MM.1S (cell line): Measurements from ENCODE around the gene GADD45GIP1.

Experiments
- DNase-seq: peaks from one replicate; pipeline ENCODE4 v3.0.0-alpha.2; 2015
- H2AFZ ChIP-seq: fragments of 300-600 bp; sonication (generic); 2 replicates; pipeline ENCODE4 v1.6.0; 2016; ENCODE audit warnings: antibody characterized with exemption, low read length
- H3F3A ChIP-seq: fragments of 300-600 bp; sonication (generic); 2 replicates; pipeline ENCODE4 v1.6.1; 2016; ENCODE audit warnings: mild to moderate bottlenecking, antibody characterized with exemption, low read length, moderate library complexity, mixed read lengths; ENCODE audit not compliant: insufficient read depth
- H3K27ac ChIP-seq: fragments of 300-600 bp; sonication (generic); 2 replicates; pipeline ENCODE4 v1.5.1; 2016; ENCODE audit warnings: mild to moderate bottlenecking, low read length
- H3K27me3 ChIP-seq: fragments of 300-600 bp; sonication (generic); replicated peaks from 2 replicates; pipeline ENCODE4 v1.6.0; 2016; ENCODE audit warnings: low read length; ENCODE audit not compliant: insufficient read depth
- H3K36me3 ChIP-seq: fragments of 300-600 bp; sonication (generic); replicated peaks from 2 replicates; pipeline ENCODE4 v1.6.1; 2016; ENCODE audit warnings: mild to moderate bottlenecking, low read length, mixed read lengths; ENCODE audit not compliant: insufficient read depth
- H3K4me1 ChIP-seq: fragments of 300-600 bp; sonication (generic); 2 replicates; pipeline ENCODE4 v1.6.1; 2016; ENCODE audit warnings: low read length, mixed read lengths
- H3K4me2 ChIP-seq: fragments of 300-600 bp; sonication (generic); 2 replicates; pipeline ENCODE4 v1.6.0; 2016; ENCODE audit warnings: low read depth, low read length
- H3K4me3 ChIP-seq: fragments of 300-600 bp; sonication (generic); 2 replicates; pipeline ENCODE4 v1.5.1; 2016; ENCODE audit warnings: low read length, mixed read lengths
- H3K79me2 ChIP-seq: fragments of 300-600 bp; sonication (generic); 2 replicates; pipeline ENCODE4 v1.6.1; 2016; ENCODE audit warnings: mixed run types, low read length, mixed read lengths
- H3K9ac ChIP-seq: fragments of 300-600 bp; sonication (generic); 2 replicates; pipeline ENCODE4 v1.6.1; 2016; ENCODE audit warnings: low read length, mixed read lengths
- H3K9me2 ChIP-seq: fragments of 300-600 bp; sonication (generic); replicated peaks from 2 replicates; pipeline ENCODE4 v1.6.1; 2016; ENCODE audit warnings: mild to moderate bottlenecking, low read length, mixed read lengths; ENCODE audit not compliant: insufficient read depth
- H3K9me3 ChIP-seq: fragments of 300-600 bp; sonication (generic); replicated peaks from 2 replicates; pipeline ENCODE4 v1.6.1; 2016; ENCODE audit warnings: mild to moderate bottlenecking, low read length, mixed read lengths; ENCODE audit not compliant: insufficient read depth
- H4K20me1 ChIP-seq: fragments of 300-600 bp; sonication (generic); 2 replicates; pipeline ENCODE4 v1.6.1; 2016; ENCODE audit warnings: mild to moderate bottlenecking, low read length, moderate library complexity, mixed read lengths; ENCODE audit not compliant: insufficient read depth
- CTCF ChIP-seq: fragments of 300-600 bp; sonication (generic); IDR thresholded peaks from 2 replicates; pipeline ENCODE4 v1.5.1; 2016; ENCODE audit warnings: antibody characterized with exemption, low read length, mixed read lengths
- EZH2 ChIP-seq: fragments of 300-600 bp; sonication (generic); optimal IDR thresholded peaks from 2 replicates; pipeline ENCODE3; 2017; ENCODE audit warnings: low read depth, mild to moderate bottlenecking, antibody characterized with exemption, low read length, mixed read lengths
- EZH2phosphoT487 ChIP-seq: fragments of 300-600 bp; sonication (generic); IDR thresholded peaks from 2 replicates; pipeline ENCODE4 v1.6.1; 2018; ENCODE audit warnings: antibody characterized with exemption, low read length

The GADD45GIP1 gene

GRCh38 chr19:12956446-12957388 lies at the start of gene GADD45GIP1:
Gene GADD45GIP1 (minus strand): TSS chr19:12957223. CDS start chr19:12957212, 11 bp downstream.
- Histone ChIP-seq H3K4me1 (peaks cover 24% of the 10 kb centered on the region), H2AFZ (peak within 1 kb of the TSS; percentile 51), H3F3A (peaks cover 37% of the 10 kb centered on the region), H3K9me3 (no peaks in the 10 kb centered on the region), H3K4me3 (peak within 1 kb of the TSS; percentile 96), H3K9me2 (no peaks in the 10 kb centered on the region), H3K4me2 (peak within 1 kb of the TSS; percentile 62), H3K9ac (peak within 1 kb of the TSS; percentile 88), H3K27ac (peak within 1 kb of the TSS; percentile 64), H4K20me1 (0 out of 2 replicates have a peak, but pooled peaks cover 6% of the 10 kb centered on the region), H3K27me3 (peaks cover 13% of the 10 kb centered on the region; the same call in 1 of the 2 replicates), H3K36me3 (peaks cover 6% of the 10 kb centered on the region; the same call in 1 of the 2 replicates), H3K79me2 (peaks cover 51% of the 10 kb centered on the region)
- peak; percentile 86 for DNase-seq
- TF ChIP-seq CTCF: no peak
- no peak for TF ChIP-seq EZH2phosphoT487

GRCh38 chr19:13005861-13006370 lies 48.9 kb upstream of the GADD45GIP1 start:
- no peaks in the 10 kb centered on the region for H3K79me2 ChIP-seq
- H3K9ac ChIP-seq: no peak overlapping the region
- peaks cover 97% of the 10 kb centered on the region for H3K27me3 ChIP-seq
- H3K9me3 ChIP-seq: no peaks in the 10 kb centered on the region
- no peaks in the 10 kb centered on the region for H3F3A ChIP-seq
- no peak for DNase-seq
- TF ChIP-seq CTCF (no peak), EZH2phosphoT487 (no peak), EZH2 (no peak)
- H3K36me3 ChIP-seq: no peaks in the 10 kb centered on the region
- H3K27ac ChIP-seq: no peak overlapping the region
- H3K4me2 ChIP-seq: no peak overlapping the region
- no peak overlapping the region for H3K4me3 ChIP-seq
- no peaks in the 10 kb centered on the region for H4K20me1 ChIP-seq
- H3K9me2 ChIP-seq: no peaks in the 10 kb centered on the region
- H2AFZ ChIP-seq: no peak overlapping the region
- H3K4me1 ChIP-seq: no peaks in the 10 kb centered on the region; the same call in 1 of the 2 replicates

- no peak overlapping the region for H3K9ac ChIP-seq
- no peaks in the 10 kb centered on the region for H3K79me2 ChIP-seq
- no peaks in the 10 kb centered on the region; the same call in 1 of the 2 replicates for H3K4me1 ChIP-seq
- no peak overlapping the region for H3K4me2 ChIP-seq
- no peaks in the 10 kb centered on the region for H3K9me3 ChIP-seq
- no peak overlapping the region for H3K27ac ChIP-seq
- H3K27me3 ChIP-seq: peaks cover 97% of the 10 kb centered on the region
- no peaks in the 10 kb centered on the region for H3K36me3 ChIP-seq
- no peaks in the 10 kb centered on the region for H3K9me2 ChIP-seq
- TF ChIP-seq CTCF (no peak), EZH2phosphoT487 (no peak), EZH2 (no peak)
- H2AFZ ChIP-seq: no peak overlapping the region
- DNase-seq: no peak
- no peaks in the 10 kb centered on the region for H4K20me1 ChIP-seq
- H3K4me3 ChIP-seq: no peak overlapping the region
- H3F3A ChIP-seq: no peaks in the 10 kb centered on the region
These were observed 48.2 kb upstream of the GADD45GIP1 start for GRCh38 chr19:13005253-13005652.
